T47D (cell line): ENCODE results near the gene EVPL.
A peak's percentile ranks its signal among the peaks of the same experiment; 100 is the strongest.

Experiments
- DNase-seq, 2 experiments: peaks; one replicate each; pipeline versions ENCODE4 v3.0.0 to v3.0.0-alpha.2; 2011 to 2012; ENCODE audit warnings: low read depth in 1 of 2, low spot score in 1 of 2
- JUND ChIP-seq: IDR thresholded peaks from 2 replicates; pipeline ENCODE4 v1.6.1; 2012; ENCODE audit warnings: low read depth
- in situ Hi-C: cut with HindIII; loops from 2 replicates; pipeline ENCODE4 v1.10.0; 2016; ENCODE audit warnings: low sequenced_read_pairs, low pct_unique_long_range_greater_than_20kb

The EVPL gene

DNA sequence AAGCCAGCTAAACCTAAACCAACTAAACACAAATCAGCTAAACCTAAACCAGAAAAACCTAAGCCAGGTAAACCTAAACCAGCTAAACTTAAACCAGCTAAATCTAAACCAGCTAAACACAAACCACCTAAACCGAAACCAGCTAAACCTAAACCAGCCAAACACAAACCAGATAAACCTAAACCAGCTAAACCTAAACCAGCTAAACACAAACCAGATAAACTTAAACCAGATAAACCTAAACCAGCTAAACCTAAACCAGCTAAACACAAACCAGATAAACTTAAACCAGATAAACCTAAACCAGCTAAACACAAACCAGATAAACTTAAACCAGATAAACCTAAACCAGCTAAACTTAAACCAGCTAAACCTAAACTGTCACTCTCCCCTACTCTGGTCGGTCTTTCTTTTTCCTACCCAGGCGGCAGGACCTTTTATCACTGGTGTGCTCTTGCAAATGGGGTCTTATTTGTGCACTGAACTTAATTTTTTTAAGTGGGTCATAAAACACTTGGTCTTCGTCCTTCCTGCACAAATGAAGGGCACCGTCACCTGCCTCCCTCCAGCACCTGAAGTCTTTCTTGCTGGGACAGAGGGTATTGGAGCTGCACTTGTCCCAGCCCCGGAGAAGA lies 7.2 kb downstream of the EVPL start:
- no peak for DNase-seq
- in situ Hi-C loops, result no loop called here
- TF ChIP-seq JUND, result no peak

DNA sequence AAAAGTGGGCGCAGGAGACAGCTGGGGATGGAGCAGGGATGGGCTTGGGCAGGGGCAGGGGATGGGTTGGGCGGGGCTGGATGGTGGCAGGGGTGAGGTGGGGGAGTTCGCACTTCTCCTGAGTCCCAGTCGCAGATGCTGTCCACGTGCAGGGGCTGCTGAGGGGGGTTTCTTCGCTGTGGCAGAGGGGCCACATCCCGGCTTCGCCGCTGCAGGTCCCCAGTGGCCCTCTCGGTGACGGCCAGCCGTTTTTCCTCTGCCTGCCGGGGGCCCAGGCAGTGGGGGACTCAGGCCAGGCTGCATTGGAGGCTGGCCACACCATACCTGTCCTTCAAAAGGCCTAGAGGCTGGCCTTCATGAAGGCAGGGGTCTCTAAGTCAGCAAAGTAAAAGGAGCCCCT lies 8.3 kb downstream of the EVPL start:
- DNase-seq, result no peak
- no peak for TF ChIP-seq JUND
- in situ Hi-C loops, result no loop called here

DNA sequence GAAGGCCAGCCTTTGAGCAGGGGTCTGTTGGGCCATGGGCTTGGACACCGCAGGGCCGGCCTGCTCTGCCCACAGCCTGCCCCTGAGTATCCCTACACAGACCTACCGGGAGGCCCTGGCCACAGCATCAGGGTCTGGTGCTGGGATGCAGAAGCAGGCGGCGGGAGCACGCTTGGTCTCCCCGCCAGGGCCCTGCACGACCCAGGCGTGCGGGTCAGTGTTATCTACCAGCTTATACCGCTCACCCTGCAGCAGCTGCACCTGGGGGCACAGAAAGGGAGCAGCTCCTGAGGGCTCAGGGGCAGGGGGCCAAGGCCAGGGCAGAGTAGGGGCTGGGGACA lies 8.8 kb downstream of the EVPL start:
- no peak for DNase-seq
- TF ChIP-seq JUND, result no peak
- in situ Hi-C loops, result no loop called here

DNA sequence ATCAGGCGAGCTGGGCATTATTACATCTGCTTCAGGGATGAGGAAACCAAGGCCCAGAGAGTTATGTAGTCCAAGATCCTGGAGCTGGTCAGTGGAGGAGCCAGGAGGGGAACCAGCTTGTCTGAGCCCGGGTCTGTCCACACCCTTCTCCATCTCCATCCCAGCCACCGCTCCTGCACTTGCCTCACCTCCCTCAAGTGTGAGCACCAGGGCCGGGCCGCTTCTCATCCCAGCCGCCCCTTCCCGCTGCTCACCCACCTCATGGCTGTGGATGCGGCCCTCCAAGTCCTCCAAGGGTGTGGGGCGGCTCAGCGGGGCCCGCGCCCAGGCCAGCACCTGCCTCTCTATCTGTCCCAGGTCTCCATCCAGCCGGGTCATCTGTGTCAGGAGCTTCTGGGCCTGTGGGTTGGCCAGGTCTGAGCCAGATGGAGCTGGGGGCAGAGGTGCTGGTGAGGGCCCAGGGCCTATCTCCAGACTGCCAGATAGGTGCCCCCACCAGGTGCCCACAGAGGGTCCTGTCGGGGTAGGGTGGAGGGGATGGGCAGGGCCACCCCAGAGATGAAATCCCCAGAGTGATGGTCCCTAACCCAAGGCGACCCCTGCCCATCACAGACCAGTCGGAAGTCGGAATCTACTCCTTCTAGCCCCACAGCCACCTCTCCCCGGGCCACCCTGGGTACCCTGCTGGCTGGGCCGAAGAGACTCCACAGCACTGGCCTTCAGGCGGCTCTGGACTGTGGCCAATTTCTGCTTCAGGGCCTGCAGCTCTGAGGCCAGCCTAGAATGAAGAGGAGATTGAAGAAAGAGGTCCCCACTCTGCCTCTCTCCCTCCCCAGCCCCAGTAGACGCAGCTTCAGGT lies 9.4 kb downstream of the EVPL start:
- in situ Hi-C loops, result no loop called here
- no peak for DNase-seq
- no peak for TF ChIP-seq JUND

DNA sequence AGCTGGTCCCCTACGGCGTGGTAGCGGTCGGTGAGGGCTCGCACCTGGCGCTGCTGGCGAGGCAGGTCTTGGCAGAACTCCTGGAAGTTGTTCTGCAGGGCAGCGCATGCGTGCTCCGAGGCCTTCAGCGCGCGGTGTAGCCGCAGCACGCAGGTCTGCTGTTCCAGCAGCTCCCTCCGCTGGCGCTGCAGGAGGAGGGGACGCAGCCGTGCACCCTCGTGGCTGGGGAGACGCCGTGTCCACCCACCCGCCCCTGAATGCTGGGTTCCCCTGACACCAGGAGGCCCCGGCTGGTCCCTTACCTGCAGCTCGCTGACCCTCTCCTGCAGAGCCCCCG lies 12.2 kb downstream of the EVPL start:
- in situ Hi-C loops, result no loop called here
- TF ChIP-seq JUND, result no peak
- DNase-seq, result no peak

DNA sequence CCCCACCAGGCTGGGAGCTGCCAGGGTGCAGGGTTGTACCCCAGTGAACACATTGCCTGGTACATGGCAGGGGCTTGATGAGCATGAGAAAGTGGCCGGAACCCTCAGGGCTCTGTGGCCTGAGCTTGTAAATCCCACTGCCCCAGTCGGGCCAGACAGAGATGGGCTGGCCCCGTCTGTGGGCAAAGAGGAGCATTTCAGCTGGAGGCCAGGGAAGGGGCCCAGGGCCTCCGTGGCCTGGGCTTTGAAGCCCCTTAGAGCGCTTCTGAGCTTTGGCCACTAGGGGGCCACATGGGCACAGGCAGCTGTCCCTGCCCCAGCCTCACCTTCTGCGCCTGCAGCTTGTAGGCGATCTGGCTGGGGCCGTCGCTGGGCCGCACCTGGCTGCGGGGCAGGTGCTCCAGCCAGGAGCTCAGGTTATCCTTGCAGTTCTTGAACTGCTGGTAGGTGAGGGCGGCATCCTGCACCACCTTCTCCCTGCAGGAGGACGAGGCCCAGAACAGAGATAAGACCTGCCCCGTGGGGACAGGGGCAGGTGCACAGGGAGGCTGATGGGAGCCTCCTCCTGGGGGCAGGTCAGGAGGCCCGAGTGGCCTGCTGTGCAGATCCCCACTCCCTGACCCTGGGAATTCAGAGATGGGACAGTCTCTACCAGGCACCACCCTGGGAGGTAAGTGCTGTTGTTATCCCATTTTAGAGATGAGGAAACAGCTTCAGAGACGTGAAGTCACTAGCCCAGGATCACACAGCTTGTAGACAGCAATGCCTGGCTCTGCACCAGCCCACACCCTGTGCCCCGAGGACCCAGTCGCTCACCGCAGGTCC lies 12.8 kb downstream of the EVPL start:
- no peak for TF ChIP-seq JUND
- peak; percentile 82 to 94 for DNase-seq
- in situ Hi-C loops, result no loop called here

DNA sequence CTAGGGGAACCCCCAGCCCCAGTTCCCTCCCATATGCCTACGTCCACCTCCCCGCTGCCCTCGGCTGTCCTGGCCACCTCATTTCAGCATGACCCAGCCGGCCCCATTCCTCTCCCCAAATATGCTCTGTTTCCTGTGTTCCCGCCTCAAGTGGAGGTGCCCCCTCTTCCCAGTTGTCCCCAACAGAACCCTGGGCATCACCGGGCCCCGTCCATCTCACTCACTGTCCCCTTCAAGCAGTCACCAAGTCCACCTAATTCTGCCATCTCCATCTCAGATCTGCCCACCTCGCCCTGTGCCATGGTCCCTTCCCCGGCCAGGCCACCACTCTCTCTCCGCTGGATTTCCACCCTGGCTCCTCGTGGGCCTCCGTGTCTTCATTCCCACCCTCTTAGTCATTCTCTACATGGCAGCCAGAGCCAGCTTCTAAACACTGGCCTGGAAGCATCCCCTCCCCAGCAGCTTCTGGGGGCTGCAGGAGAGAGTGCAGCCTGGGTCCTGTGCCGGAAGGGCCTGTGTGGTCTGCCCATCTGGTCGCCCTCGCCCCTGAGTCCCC lies 13.7 kb downstream of the EVPL start:
- TF ChIP-seq JUND, result no peak
- DNase-seq, result no peak
- in situ Hi-C loops, result no loop called here

DNA sequence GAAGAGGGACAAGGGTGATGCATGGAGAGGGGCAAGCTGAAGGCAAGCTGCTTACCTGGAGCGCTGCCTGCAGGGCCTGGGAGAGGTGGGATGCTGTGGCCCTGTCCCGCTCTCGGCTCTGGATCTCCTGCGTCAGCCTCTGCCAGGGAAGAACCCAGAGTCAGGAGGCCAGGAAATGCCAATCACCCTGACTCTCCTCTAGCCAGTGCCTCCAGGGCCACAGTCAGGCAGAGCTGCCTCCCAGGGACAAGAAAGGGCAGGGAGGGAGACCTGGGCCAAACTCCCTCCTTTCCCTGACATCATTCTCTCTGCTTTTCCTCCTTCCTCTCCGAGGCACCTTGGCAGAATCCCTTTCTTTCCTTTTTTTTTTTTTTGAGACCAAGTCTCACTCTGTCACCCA lies 15.2 kb downstream of the EVPL start:
- TF ChIP-seq JUND, result no peak
- no peak for DNase-seq
- in situ Hi-C loops, result no loop called here

DNA sequence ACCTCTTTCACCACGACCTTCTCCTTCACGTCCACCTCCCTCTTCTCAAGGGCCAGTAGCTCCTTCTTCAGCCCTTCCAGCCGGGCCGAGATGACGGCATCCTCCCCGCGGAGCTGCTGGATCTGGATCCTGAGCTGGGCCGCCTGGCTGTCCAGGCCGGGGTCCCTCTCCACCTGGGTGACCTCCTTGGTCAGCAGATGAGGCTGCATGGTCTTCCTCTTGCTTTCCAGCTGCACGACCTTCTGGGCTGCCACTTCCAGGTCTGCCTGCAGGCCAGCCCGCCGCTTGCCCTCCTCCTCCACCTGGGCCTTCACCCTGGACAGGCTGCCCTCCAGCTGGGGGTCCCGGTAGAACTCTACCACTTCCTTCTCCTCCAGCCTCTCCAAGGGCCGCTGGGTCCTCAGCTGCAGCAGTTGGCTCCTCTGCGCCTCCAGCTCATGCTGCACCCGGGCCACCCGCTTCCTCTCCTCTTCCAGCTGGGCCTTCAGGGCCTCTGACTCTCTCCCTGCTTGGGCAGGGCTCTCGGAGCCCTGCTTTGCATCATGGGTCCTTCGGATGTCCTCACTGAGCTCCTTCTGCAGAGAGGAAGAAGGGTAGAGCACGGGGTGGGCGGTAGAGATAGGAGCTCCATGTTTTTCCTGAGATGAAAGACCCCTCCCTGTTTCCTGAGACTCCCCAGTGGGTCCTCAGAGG lies 17.0 kb downstream of the EVPL start:
- in situ Hi-C loops, result no loop called here
- DNase-seq, result no peak
- no peak for TF ChIP-seq JUND

DNA sequence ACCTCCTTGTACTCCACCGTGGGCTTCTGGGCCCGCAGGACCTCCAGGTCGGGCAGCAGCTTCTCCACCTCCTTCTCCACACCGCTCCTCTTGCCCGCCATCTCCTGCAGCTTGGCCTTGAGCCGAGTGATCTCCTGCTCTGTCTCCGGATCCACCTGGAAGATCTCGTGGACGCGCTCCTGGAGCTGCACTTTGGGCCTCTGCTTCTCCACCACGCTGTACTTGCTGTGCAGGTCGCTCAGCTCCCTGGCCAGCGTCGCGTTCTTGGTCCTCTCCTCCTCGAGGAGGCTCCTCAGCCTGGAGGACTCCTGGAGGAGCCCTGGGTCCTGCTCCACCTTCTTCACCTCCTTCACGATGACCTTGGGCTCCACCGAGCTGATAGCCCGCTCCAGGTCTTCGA lies 17.7 kb downstream of the EVPL start:
- no peak for TF ChIP-seq JUND
- DNase-seq, result no peak
- in situ Hi-C loops, result no loop called here

DNA sequence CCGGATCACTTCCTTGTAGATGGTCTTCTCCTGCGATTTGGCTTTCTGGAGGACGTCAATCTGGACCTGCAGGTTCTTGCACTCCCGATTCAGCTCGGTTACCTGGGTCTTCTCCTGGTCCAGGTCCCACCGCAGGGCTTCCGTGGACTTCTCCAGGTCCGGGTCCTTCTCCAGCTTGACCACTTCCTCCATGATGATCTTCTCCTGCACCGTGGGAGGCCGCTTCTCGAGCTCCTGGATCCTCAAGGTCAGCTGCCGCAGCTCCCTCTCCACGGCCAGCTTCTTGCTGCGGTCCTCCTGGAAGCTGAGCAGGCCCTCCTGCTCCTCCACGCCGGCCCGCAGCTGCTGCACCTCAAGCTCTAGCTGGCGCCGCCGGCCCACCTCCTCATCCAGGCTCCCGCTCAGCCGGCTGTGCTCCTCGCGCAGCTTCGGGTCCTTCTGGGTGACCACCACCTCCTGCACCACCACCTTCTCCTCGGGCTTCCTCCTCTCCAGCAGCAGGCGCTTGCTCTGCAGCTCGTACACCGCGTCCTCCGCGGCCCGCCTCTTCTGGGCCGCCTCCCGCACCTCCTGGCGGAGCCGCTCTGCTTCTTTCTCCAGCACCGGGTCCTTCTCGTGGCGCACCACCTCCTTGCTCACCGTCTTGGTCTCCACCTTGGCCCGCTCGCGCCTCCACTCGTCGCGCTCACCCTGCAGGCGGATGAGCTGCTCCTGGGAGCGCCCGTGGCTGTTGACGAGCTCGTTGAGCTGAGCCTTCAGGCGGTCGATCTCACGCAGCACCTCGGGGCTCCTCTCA lies 18.3 kb downstream of the EVPL start:
- no peak for TF ChIP-seq JUND
- no peak for DNase-seq
- in situ Hi-C loops, result no loop called here

DNA sequence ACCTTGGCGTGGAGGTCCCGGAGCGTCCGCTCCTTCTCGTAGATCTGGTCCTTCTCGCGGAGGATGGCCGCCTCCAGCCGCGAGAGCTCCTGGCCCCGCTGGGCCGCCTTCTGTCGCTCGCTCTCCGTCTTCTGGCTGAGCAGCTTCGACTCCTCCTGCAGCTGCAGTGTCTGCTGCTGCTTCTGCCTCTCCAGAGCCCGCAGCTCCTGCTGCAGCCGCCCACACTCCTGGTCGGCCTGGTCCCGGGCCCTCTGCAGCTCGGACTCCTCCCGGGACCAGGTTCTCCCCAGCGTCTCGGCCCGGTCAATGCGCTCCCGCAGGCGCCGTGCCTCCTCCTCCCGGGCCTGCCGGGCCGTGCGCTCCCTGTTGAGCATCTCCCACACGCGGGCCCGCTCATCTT lies 18.9 kb downstream of the EVPL start:
- no peak for TF ChIP-seq JUND
- in situ Hi-C loops, result no loop called here
- no peak for DNase-seq
